Thyroid gland (tissue), 4 donors: ENCODE results near the gene CCND1. TPM values are rescaled to one million over a fixed set of nuclear protein-coding genes. Genes with fewer than 3 reads are reported as not detected.

ENCODE experiments used
- DNase-seq, 2 donors: peaks; one replicate each; pipeline ENCODE4 v3.0.0-alpha.2; 2019
- H3K27ac ChIP-seq, 3 donors: fragments of 200-600 bp; sonication (generic); 1 replicate in 2 of 3; 2 replicates in 1 of 3; pipeline ENCODE4 v1.5.1; 2016 to 2019; ENCODE audit warnings: mild to moderate bottlenecking in 1 of 3, moderate library complexity in 1 of 3
- H3K27me3 ChIP-seq: fragments of 200-600 bp; sonication (generic); one replicate; pipeline ENCODE4 v1.5.1; 2019
- H3K36me3 ChIP-seq, 2 donors: fragments of 200-600 bp; sonication (generic); one replicate each; pipeline ENCODE4 v1.5.1; 2016 to 2019
- H3K4me1 ChIP-seq, 2 donors: fragments of 200-600 bp; sonication (generic); one replicate each; pipeline ENCODE4 v1.5.1; 2017 to 2019
- H3K4me3 ChIP-seq, 3 donors: fragments of 200-600 bp; sonication (generic); replicated peaks in 1 of 3; 1 replicate in 2 of 3; 2 replicates in 1 of 3; pipeline ENCODE4 v1.5.1; 2016; ENCODE audit warnings: mild to moderate bottlenecking in 1 of 3
- H3K9me3 ChIP-seq: fragments of 200-600 bp; sonication (generic); one replicate; pipeline ENCODE4 v1.5.1; 2017
- POLR2A ChIP-seq, 2 donors: fragments of 450-650 bp; IDR thresholded peaks; one replicate each; pipeline ENCODE4 v1.6.1; 2017; ENCODE audit warnings: antibody characterized with exemption in 2 of 2, mild to moderate bottlenecking in 2 of 2, moderate library complexity in 1 of 2
- WGBS, 2 donors: methylation state at CpG; one replicate each; pipeline ENCODE4 v1.1.5; 2017; 5-methylcytosine and 5-hydroxymethylcytosine counted together
- intact Hi-C: fragments of 100-400 bp; cut with DNase I; formaldehyde crosslinking; loops from one replicate; pipeline ENCODE4 v1.15.1; 2023
- total RNA-seq, 4 donors: library from RNA; depleted of rRNA; stranded (reverse); fragments of >200 nt; gene quantifications; one replicate each; pipeline ENCODE4 v1.2.3, GENCODE V29; 2016
- TF ChIP-seq, protein P1 (sequence below), 6 experiments: fragments of 200-600 bp in 3 of 6; fragments of 450-650 bp in 3 of 6; sonication (generic) in 3 of 6; IDR thresholded peaks; one replicate each; pipeline ENCODE4 v1.5.1; 2016 to 2019; ENCODE audit warnings: antibody characterized with exemption in 6 of 6, mild to moderate bottlenecking in 2 of 6, inconsistent platforms in 1 of 6, moderate library complexity in 1 of 6

CCND1 gene
- 100 to 1,000 TPM in 1 of 4 donors, 10 to 100 TPM in 3; 55.1 to 110 (median 94.6) TPM for total RNA-seq

DNA sequence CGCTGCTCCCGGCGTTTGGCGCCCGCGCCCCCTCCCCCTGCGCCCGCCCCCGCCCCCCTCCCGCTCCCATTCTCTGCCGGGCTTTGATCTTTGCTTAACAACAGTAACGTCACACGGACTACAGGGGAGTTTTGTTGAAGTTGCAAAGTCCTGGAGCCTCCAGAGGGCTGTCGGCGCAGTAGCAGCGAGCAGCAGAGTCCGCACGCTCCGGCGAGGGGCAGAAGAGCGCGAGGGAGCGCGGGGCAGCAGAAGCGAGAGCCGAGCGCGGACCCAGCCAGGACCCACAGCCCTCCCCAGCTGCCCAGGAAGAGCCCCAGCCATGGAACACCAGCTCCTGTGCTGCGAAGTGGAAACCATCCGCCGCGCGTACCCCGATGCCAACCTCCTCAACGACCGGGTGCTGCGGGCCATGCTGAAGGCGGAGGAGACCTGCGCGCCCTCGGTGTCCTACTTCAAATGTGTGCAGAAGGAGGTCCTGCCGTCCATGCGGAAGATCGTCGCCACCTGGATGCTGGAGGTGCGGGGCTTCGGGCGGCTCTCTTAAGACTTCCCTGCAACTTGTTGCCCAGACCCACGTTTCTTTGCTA is at the start of gene CCND1:
Gene CCND1 (plus strand): TSS at position 162 of the 587 bp plus-strand sequence. CDS start 158 bp downstream, at position 320.
- Histone ChIP-seq H3K4me3 (peak within 1 kb of the TSS; percentile 69 to 96 (median 85)), H3K9me3 (no peaks in the 10 kb centered on the region), H3K4me1 (peaks cover 49 to 51% of the 10 kb centered on the region in 2 donors), H3K27ac (peak within 1 kb of the TSS; percentile 93 to 97 (median 96)), H3K27me3 (no peaks in the 10 kb centered on the region), H3K36me3 (peaks cover 0 to 9% of the 10 kb centered on the region in 2 donors)
- TF ChIP-seq POLR2A (IDR thresholded peaks at IDR 0.05), result peak; percentile 90 to 96
- TF ChIP-seq, protein P1, sequence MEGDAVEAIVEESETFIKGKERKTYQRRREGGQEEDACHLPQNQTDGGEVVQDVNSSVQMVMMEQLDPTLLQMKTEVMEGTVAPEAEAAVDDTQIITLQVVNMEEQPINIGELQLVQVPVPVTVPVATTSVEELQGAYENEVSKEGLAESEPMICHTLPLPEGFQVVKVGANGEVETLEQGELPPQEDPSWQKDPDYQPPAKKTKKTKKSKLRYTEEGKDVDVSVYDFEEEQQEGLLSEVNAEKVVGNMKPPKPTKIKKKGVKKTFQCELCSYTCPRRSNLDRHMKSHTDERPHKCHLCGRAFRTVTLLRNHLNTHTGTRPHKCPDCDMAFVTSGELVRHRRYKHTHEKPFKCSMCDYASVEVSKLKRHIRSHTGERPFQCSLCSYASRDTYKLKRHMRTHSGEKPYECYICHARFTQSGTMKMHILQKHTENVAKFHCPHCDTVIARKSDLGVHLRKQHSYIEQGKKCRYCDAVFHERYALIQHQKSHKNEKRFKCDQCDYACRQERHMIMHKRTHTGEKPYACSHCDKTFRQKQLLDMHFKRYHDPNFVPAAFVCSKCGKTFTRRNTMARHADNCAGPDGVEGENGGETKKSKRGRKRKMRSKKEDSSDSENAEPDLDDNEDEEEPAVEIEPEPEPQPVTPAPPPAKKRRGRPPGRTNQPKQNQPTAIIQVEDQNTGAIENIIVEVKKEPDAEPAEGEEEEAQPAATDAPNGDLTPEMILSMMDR (IDR thresholded peaks at IDR 0.05), result peak in 1 of 6 experiments; percentile 22
- DNase-seq, result peak; percentile 86 to 89
- intact Hi-C loops, result loop anchor here (2.0 kb wide), 1 partner anchor 348 kb away; no protein-coding TSS in a partner anchor
- 1 to 3% methylated on average over 21 to 26 of the region's 49 CpGs for WGBS, 2 donors

DNA sequence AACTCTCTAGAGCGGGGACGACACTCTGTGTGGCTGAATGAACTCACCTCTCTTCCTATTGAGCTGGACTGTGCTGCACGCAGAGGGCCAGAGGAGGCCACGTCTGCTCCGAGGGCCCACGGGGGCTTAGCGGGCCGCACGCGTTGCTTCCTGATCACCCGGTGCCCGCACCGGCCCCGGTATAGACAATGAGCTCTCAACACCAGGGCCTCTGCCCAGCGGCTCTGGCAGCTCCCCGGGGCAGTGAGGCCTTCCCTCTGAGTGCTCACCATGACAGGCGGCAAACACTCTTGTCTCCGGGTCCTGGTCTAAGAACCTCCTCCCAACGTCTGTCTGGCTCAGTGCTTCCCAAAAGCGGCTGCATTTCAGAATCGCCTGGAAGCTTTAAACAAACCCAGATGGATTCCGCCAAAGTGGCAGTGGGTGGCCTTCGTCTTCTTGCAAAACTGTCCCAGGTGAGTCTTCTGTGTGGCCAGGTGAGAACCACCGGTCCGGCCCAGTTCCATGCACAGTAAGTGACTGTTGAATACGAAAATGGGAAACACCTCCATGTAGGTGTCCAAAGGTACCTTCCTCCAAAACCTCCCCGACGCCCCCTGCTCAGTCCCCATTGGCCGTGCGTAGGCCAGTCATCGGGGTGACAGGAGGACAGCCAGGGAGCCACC is 47.8 kb upstream of the CCND1 start:
- H3K27ac ChIP-seq, result no peak overlapping the region
- H3K4me3 ChIP-seq, result no peak overlapping the region
- intact Hi-C loops, result no loop called here
- 91% methylated on average over 31 of the region's 31 CpGs for WGBS, 2 donors
- no peak for DNase-seq
- no peaks in the 10 kb centered on the region for H3K36me3 ChIP-seq
- H3K27me3 ChIP-seq, result no peaks in the 10 kb centered on the region
- H3K4me1 ChIP-seq, result no peaks in the 10 kb centered on the region
- TF ChIP-seq POLR2A (IDR thresholded peaks at IDR 0.05), result no peak
- TF ChIP-seq, protein P1 (IDR thresholded peaks at IDR 0.05), result no peak
- no peaks in the 10 kb centered on the region for H3K9me3 ChIP-seq

GRCh38 chr11:69593851-69594250 is 47.1 kb upstream of the CCND1 start:
- 83 to 85% methylated on average over 5 to 6 of the region's 6 CpGs for WGBS, 2 donors
- Histone ChIP-seq H3K36me3 (no peaks in the 10 kb centered on the region), H3K27ac (no peak overlapping the region), H3K4me3 (no peak overlapping the region), H3K27me3 (no peaks in the 10 kb centered on the region), H3K9me3 (no peaks in the 10 kb centered on the region), H3K4me1 (no peaks in the 10 kb centered on the region)
- no peak for DNase-seq
- intact Hi-C loops, result no loop called here
- TF ChIP-seq POLR2A (IDR thresholded peaks at IDR 0.05), result no peak
- TF ChIP-seq, protein P1 (IDR thresholded peaks at IDR 0.05), result no peak

GRCh38 chr11:69594481-69594880 is 46.5 kb upstream of the CCND1 start:
- DNase-seq, result no peak
- H3K27me3 ChIP-seq, result no peaks in the 10 kb centered on the region
- WGBS, 2 donors, result 93 to 95% methylated on average over 5 to 11 of the region's 11 CpGs
- H3K9me3 ChIP-seq, result no peaks in the 10 kb centered on the region
- TF ChIP-seq, protein P1 (IDR thresholded peaks at IDR 0.05), result no peak
- TF ChIP-seq POLR2A (IDR thresholded peaks at IDR 0.05), result no peak
- intact Hi-C loops, result no loop called here
- no peak overlapping the region for H3K4me3 ChIP-seq
- no peak overlapping the region for H3K27ac ChIP-seq
- H3K4me1 ChIP-seq, result no peaks in the 10 kb centered on the region
- no peaks in the 10 kb centered on the region for H3K36me3 ChIP-seq
